ENCODE data around the gene RPS19BP1.

The RPS19BP1 gene

DNA sequence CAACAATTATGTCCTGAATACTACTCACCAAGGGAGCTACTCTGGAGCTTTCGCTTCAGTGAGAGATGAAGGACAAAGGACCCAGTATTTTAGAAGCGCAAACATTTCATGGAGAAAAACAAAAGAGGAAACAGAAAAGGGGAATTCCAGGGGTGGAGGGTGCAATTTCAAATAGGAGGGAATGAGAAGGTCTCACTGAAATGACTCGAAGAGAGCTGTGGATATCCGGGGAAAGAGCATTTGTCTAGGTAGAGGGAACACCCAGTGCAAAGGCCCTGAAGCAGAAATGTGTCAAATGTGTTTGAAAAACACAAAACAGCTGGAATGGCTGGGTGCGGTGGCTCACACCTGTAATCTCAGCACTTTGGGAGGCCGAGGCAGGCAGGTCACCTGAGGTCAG, 2.4 kb downstream of the RPS19BP1 start:
- Histone ChIP-seq H3K27ac (peak overlapping the region; percentile 75), H3K4me1 (peaks cover 91% of the 10 kb centered on the region), H3K9me3 (no peaks in the 10 kb centered on the region), H3K4me3 (peak overlapping the region; percentile 66; the same call in 1 of the 2 replicates), H4K20me1 (peaks cover 66% of the 10 kb centered on the region), H3K36me3 (peaks cover 30% of the 10 kb centered on the region), H3K4me2 (peak overlapping the region; percentile 100), H3K27me3 (no peaks in the 10 kb centered on the region), H3K9ac (peak overlapping the region; percentile 81; the same call in 1 of the 2 replicates)
- TF ChIP-seq Cebpa-rat (IDR thresholded peaks at IDR 0.05) = no peak

DNA sequence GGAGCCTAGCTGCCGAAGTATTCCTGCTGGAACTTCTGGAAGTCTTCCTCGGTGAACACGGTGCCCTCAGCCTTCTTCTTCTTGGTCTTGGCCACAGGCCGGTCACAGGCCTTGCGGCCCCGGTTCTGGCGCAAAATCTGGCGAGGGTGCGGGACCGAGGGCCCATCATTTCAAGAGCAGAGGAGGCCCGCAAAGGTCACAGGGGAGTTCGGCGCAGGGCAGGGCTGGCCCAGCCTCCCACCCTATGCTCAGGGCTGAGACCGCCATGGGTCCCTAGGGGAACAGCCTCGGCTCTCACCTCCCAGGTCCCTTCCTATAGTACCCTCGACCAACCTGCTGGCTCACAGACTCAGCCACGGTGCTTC, 3.1 kb downstream of the RPS19BP1 start:
- H3K4me3 ChIP-seq = peak overlapping the region; percentile 66
- no peaks in the 10 kb centered on the region for H3K9me3 ChIP-seq
- no peaks in the 10 kb centered on the region for H3K27me3 ChIP-seq
- H4K20me1 ChIP-seq = peaks cover 73% of the 10 kb centered on the region
- H3K9ac ChIP-seq = peak overlapping the region; percentile 81
- H3K4me2 ChIP-seq = peak overlapping the region; percentile 100
- H3K36me3 ChIP-seq = peaks cover 36% of the 10 kb centered on the region
- TF ChIP-seq Cebpa-rat (IDR thresholded peaks at IDR 0.05) = no peak
- H3K27ac ChIP-seq = peak overlapping the region; percentile 75
- H3K4me1 ChIP-seq = peaks cover 91% of the 10 kb centered on the region

DNA sequence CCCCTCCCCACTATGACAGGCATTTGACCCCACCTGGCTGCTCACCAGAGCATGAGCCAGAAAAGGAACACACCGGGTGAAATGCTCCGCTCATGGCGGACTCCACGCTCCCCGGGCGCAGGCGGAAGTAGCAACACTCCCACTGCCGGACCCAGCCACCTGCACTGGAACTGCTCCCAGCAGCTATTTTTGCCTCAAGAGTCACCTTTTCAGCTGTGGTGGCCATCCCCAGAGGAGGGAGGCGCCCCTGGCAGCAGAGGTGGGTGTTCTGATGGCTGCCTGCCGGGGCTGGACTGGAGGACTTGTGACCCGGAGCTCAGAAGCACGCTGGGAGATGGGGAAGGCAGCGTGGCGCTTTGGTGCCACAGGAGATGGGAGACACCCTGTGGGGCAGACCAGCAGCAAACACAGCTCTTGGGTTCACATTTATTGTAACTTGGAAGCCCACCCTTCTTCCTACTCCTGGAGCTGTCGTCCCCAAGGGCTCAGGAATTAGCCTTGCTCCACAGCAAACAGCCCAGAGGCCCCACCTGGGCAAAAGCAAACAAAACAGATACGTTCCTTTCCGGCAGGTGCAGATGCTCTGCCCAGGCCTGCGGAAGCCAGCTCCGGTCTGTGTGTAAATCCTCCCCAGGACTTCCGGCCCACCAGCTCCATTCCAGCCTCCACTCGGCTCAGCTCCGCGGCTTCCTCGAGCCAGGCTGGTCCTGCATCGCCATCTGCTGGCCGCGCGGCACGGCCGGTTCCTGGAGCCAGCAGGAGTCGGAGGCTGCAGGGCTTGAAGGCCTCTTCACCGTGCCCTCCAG, 3.7 kb downstream of the RPS19BP1 start:
- TF ChIP-seq Cebpa-rat (IDR thresholded peaks at IDR 0.05) = no peak
- Histone ChIP-seq H3K27me3 (no peaks in the 10 kb centered on the region), H3K4me1 (peaks cover 91% of the 10 kb centered on the region), H3K27ac (peak overlapping the region; percentile 90), H3K9me3 (no peaks in the 10 kb centered on the region), H3K4me2 (peak overlapping the region; percentile 100), H3K36me3 (peaks cover 42% of the 10 kb centered on the region), H3K9ac (peak overlapping the region; percentile 81), H4K20me1 (peaks cover 78% of the 10 kb centered on the region), H3K4me3 (peak overlapping the region; percentile 66)

DNA sequence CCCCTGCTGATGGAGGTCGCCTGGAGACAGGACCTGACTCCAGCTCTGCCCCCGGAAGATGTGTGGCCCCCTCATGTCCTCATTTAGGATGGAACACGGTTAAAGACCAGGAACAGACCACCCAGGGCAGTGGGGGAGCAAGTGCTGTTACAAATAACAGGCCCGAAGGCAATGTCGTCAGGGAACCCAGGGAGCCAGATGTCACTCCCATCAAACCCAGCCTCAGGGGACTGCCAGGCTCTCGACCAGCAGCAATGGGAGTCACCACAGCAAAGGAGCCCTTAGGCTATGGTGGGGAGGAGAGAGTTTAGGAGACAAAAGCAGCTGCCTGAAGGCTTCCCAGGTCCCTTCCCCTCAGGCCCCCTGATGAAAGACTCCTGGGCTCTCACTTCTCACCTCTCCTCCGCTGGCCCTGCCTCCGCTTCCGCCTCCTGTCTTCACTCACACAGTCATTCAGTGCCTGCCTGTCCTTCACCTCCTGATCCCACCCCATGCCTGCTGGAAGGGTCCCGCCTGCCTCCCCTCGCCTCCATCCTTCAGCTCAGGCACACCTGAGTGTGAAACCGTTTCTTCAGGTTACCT, 4.4 kb downstream of the RPS19BP1 start:
- peak overlapping the region; percentile 90 for H3K27ac ChIP-seq
- no peaks in the 10 kb centered on the region for H3K27me3 ChIP-seq
- TF ChIP-seq Cebpa-rat (IDR thresholded peaks at IDR 0.05) = no peak
- no peaks in the 10 kb centered on the region for H3K9me3 ChIP-seq
- peaks cover 86% of the 10 kb centered on the region for H4K20me1 ChIP-seq
- H3K4me3 ChIP-seq = peak overlapping the region; percentile 66
- H3K36me3 ChIP-seq = peaks cover 49% of the 10 kb centered on the region
- peak overlapping the region; percentile 100 for H3K4me2 ChIP-seq
- peaks cover 91% of the 10 kb centered on the region for H3K4me1 ChIP-seq
- H3K9ac ChIP-seq = peak overlapping the region; percentile 81

DNA sequence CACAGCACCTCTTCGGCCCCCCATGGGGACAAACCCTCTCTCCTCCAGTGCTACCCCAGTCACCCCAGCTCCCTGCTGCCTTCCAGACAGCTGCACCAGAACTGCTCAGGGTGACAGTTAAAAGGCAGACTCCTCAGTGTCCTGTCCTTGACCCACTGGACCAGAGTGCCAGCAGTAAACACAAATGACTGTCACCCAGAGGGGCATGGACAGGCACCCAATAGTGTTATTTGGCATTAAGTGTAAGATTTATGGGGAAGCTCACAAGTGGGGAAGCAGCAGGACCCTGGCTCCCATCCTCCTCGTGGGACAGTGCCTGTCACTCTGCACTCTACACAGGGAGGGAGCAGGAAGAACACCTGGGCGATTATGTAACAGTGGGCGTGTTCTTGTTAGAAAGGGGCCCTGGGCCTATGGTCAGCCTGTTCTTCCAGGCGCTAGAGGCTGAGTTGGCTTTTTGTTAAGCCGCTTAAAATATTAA, 5.0 kb downstream of the RPS19BP1 start:
- Histone ChIP-seq H3K4me2 (peak overlapping the region; percentile 100), H3K4me3 (peak overlapping the region; percentile 66; the same call in 1 of the 2 replicates), H3K27me3 (no peaks in the 10 kb centered on the region), H4K20me1 (peaks cover 92% of the 10 kb centered on the region), H3K27ac (peak overlapping the region; percentile 90), H3K36me3 (peaks cover 56% of the 10 kb centered on the region), H3K4me1 (peaks cover 94% of the 10 kb centered on the region), H3K9ac (peak overlapping the region; percentile 81), H3K9me3 (no peaks in the 10 kb centered on the region)
- TF ChIP-seq Cebpa-rat (IDR thresholded peaks at IDR 0.05) = no peak; the same call in 1 of the 2 replicates

DNA sequence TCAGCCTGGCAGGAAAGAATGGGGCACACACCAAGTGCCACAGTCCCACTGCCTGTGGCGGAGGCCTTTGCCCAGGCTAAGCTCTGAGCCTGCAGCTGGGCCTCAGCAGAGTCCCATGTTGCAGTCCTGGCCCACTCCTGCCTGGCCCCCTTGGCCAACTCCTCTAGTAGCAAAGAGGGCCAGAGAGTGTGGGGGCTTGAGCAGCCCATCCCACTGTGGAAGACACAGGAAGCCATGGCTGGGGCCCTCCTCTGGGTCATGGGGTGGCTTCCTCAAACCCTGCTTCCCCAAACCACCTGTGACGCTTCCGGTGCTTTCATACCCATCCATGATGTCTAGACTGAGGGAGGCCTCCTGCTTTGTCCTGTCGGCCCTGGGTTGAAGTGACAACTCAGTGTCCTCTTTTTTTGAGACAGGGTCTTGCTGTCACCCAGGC, 5.8 kb downstream of the RPS19BP1 start:
- Histone ChIP-seq H3K27ac (peak overlapping the region; percentile 90; the same call in 1 of the 2 replicates), H3K4me3 (no peak overlapping the region), H3K4me1 (peaks cover 99% of the 10 kb centered on the region), H4K20me1 (peaks cover 99% of the 10 kb centered on the region), H3K4me2 (peak overlapping the region; percentile 100), H3K36me3 (peaks cover 64% of the 10 kb centered on the region), H3K27me3 (no peaks in the 10 kb centered on the region), H3K9ac (peak overlapping the region; percentile 81), H3K9me3 (no peaks in the 10 kb centered on the region)
- no peak for TF ChIP-seq Cebpa-rat (IDR thresholded peaks at IDR 0.05)

DNA sequence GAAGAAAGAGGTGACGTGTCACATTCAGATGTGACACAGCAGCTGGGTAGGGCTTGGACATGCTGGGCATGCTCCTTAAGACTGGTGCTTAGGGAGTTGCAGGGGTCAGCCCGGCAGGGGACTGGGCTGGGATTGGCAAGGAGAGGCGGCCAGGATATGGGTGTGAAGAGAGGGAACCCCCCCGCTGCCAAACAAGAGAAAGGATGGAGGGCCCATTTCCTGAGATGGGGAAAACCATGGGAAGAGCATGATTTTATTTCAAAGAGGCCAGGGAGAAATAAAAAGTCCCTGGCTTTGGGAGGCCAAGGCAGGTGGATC, 6.9 kb downstream of the RPS19BP1 start:
- no peak overlapping the region for H3K27ac ChIP-seq
- peaks cover 67% of the 10 kb centered on the region for H3K36me3 ChIP-seq
- peaks cover 91% of the 10 kb centered on the region for H3K4me1 ChIP-seq
- no peaks in the 10 kb centered on the region for H3K27me3 ChIP-seq
- peak overlapping the region; percentile 19; the same call in 1 of the 2 replicates for H3K9ac ChIP-seq
- no peak overlapping the region for H3K4me3 ChIP-seq
- H3K4me2 ChIP-seq = peak overlapping the region; percentile 100; the same call in 1 of the 2 replicates
- H4K20me1 ChIP-seq = peaks cover 99% of the 10 kb centered on the region
- H3K9me3 ChIP-seq = no peaks in the 10 kb centered on the region
- no peak for TF ChIP-seq Cebpa-rat (IDR thresholded peaks at IDR 0.05)

DNA sequence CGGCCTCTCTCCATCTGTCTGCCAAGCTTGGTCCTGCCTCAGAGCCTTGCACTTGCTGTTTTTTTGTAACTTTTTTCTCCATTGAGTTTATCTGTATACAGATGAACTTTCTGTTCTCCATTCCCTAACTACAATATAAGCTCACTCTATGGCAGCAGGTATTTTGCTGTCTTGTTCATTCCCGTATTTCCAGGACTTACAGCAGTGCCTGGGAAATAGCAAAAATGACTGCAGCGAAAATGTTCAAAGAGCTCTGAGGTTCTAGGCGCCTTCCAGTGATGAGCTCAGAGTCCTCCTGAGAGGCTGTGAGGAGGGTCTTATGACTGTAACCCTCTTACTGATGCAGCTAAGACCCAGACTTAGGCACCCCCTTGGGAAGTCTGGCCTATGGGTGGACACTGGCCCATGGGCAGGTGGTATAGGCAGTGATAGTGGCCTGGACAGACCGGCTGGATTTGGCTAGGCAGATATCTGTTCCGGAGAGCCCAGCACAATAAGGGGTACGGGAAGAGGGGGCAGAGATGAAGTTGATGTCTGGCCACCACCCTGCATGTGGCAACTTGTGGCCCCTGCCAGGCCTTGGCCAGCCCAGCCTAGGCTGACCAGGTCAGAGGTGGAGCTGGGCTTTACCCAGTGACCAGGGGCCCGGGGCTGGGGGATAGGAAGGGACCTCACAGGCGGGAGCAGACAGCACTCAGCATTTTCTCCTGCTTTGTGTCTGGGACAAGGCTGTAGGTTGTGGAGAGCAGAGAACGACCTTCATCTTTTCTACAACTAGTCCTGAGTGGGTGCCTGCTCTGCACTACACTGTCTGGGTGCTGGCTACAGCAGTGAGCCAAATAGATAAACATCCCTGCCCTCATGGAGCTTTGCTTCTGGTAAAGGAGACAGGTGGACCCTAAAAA, 7.5 kb downstream of the RPS19BP1 start:
- Histone ChIP-seq H3K4me3 (0 out of 2 replicates have a peak overlapping the region, but pooled peaks have one; percentile 98), H3K9me3 (no peaks in the 10 kb centered on the region), H3K4me1 (peaks cover 85% of the 10 kb centered on the region), H3K4me2 (peak overlapping the region; percentile 100), H4K20me1 (peaks cover 96% of the 10 kb centered on the region), H3K27ac (no peak overlapping the region), H3K9ac (peak overlapping the region; percentile 19; the same call in 1 of the 2 replicates), H3K27me3 (no peaks in the 10 kb centered on the region), H3K36me3 (peaks cover 61% of the 10 kb centered on the region)
- TF ChIP-seq Cebpa-rat (IDR thresholded peaks at IDR 0.05) = no peak

DNA sequence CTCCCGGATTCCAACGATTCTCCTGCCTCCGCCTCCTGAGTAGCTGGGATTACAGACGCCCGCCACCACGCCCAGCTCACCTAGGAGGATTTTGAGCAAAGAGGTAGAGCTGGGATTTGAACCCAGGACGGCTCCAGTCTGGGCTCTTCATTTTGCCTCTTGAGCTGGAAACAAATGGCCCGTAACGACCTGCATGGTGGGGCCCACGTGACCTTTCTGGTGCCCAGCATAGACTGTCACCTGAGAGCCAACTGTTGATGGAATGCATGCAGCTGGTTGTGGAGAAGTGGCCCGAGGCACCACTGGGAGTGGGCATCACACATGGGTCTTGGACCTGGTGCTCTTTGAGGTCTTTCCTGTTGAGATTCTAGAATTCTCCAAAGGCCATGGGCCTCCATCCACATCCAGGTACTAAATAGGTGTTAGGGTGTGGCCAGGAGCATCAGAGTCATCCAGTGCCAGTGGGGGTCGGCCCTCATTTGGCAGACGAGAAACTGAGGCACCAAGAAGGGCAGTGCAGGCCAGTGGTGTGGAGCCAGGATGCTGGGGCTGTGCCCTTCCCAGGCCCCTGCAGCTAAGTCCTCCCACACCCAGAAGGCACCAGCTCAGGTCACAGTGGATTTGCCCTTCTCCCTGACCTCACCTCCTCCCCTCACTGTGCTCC, 8.3 kb downstream of the RPS19BP1 start:
- Histone ChIP-seq H3K4me3 (peak overlapping the region; percentile 98; the same call in 1 of the 2 replicates), H3K4me1 (peaks cover 77% of the 10 kb centered on the region), H3K9ac (peak overlapping the region; percentile 100; the same call in 1 of the 2 replicates), H3K27me3 (no peaks in the 10 kb centered on the region), H3K36me3 (peaks cover 54% of the 10 kb centered on the region), H3K27ac (no peak overlapping the region), H3K9me3 (no peaks in the 10 kb centered on the region), H4K20me1 (peaks cover 88% of the 10 kb centered on the region), H3K4me2 (peak overlapping the region; percentile 100)
- no peak for TF ChIP-seq Cebpa-rat (IDR thresholded peaks at IDR 0.05)
